ENCODE data around the gene LRP2.
"Not testable (repeated sequence)": the region's sequence is repeated elsewhere in the genome, so short reads cannot be mapped to it uniquely, and the experiment has no call there.

LRP2 gene

GRCh38 chr2:169300636-169301530 lies 61.5 kb downstream of the LRP2 start:
- DNase-seq = no peak

- no peak for DNase-seq
Observed at GRCh38 chr2:169298007-169298406, 64.3 kb downstream of the LRP2 start.

GRCh38 chr2:169294001-169294675 lies 68.2 kb downstream of the LRP2 start:
- no peak for DNase-seq

GRCh38 chr2:169291517-169291916 lies 70.8 kb downstream of the LRP2 start:
- DNase-seq = no peak

DNA sequence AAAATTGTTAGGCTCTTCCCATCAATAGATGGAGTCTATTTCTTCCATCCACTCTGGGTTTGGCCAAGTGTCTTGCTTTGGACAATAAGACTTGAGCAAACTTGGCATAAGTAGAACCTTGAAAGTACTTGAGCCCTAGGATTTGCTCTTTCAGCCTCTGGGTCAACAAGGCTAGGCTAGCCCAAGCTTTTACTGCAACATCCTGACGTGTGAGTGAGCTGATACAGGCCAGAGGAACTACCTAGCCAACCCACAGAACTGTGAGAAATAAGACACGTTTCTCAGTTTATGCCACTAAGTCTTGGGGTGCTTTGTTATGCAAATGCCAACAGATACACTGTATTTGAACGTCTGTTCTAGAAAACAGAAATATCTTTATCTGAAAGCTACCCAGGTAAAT lies 71.9 kb downstream of the LRP2 start:
- no peak for DNase-seq

GRCh38 chr2:169287666-169288065 lies 74.7 kb downstream of the LRP2 start:
- no peak for DNase-seq

DNA sequence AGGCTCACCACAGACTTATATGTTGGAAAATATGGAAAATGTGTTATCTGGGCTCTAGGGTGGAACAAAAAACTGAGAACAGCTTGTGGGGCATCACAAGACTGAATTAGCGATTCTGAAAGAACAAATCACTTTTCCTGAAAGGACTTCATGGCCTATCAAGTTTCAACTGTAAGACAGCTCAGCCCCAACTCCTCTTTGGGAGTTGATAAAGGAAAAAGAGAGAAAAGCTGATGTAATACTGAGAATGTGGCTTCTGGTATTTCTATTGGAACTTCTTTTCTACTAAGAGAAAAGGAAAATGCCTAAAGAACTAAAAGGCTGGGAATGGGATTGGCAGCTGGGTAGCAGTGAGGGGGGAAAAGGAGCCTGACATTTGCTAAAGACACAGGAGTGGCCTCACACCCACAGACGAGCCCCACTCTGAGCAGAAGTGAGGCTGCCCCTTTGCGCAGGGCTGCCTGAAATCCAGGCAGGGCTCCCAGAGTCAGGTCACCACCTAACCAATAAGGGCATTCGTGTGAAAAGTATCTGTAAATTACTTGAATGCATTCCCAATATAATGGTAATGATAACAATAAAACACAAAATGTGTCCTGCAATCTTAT lies 75.6 kb downstream of the LRP2 start:
- no peak for DNase-seq

DNA sequence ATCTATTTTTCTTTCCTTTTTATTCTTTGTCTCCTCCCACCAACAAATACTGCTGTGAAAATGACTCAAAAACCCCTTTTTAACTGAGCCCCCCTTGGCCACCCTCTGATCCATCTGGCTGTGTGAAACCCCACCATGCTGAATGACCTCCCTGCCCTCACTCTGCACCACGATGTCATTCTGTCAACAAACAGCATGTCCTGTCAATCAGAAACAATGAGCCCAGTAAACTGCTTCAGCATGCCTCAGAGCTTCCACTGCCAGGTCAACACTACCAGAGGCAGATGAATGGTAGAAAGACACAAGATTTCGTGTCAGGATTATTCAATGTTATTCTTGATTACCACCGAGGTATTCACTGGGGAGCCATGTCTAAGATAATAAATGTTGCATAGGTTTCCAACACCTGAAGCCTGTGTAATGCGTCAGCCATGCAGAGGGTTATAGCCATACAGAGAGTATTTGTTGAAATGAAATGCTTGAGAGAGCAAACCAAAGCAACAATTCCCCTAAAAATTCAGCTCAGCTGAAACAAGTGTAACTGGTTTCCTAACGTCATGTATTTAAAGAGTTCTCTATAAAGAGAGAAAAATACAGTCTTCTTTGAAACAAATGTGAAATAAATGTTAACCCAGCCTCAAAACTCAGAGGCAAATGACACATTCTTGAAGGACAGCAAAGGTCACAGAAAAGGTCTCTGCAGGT lies 76.7 kb downstream of the LRP2 start:
- DNase-seq = no peak

GRCh38 chr2:169280502-169280901 lies 81.8 kb downstream of the LRP2 start:
- DNase-seq = no peak

- no peak for DNase-seq
Observed at GRCh38 chr2:169275696-169276444, 86.5 kb downstream of the LRP2 start.

GRCh38 chr2:169272010-169272409 lies 90.3 kb downstream of the LRP2 start:
- DNase-seq = no peak

GRCh38 chr2:169270574-169270973 lies 91.8 kb downstream of the LRP2 start:
- DNase-seq = not testable (repeated sequence)

- no peak for DNase-seq
Observed at GRCh38 chr2:169265591-169265990, 96.7 kb downstream of the LRP2 start.

DNA sequence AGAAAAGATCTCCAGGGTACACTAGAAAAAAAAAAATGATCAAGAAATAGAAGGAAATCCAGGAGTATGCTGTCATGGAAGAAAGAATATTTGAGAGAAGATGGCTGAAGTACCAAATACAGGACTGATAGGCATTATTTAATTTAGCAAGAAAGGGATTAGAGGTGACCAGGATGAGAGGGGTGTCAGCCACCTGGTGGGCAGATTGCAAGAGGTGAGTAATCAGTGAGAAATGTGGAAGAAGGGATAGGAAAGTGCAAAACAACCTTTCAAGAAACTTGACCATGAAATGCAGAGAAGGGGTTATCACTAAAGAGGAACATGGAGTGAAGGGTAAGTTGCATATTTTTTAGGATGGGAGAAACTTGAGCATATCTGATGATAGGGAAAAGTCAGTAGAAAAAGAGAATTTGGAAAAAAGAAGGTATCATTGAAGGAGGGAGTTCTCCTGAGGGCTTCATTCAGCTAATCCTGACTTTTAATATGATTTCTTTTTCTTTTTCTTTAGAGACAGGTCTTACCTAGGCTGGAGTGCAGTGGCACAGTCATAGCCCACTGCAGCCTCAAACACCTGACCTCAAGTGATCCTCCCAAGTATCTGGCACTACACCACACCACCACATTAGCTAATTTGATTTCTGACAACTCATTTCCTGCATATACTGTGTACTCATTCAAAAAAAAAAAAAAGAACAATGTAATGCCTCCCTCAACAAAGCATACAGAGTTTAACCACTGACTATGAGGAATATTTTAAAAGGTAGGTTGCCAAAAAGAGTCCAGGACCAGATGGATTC lies 101.3 kb downstream of the LRP2 start:
- no peak for DNase-seq

DNA sequence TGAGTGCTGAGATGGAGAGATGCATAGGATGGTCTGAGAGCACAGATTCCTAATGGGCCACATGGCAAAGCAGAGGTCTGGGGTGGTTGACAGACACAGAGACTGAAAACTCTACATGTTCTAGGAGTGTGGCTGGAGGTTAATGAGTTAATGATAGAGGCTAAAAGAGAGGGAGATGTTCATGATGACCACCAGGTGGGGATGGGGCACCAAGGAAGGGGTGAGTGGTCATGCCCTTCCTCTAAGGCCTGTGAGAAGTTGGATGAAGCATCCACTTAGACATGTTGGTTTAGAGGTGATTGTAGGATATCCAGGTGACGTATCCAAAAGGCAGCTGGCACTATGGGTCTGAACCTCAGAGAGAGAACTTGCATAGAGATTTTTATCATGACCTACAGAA lies 102.1 kb downstream of the LRP2 start:
- DNase-seq = no peak

- no peak for DNase-seq
Observed at GRCh38 chr2:169259402-169259801, 102.9 kb downstream of the LRP2 start.

GRCh38 chr2:169258045-169258601 lies 104.2 kb downstream of the LRP2 start:
- no peak for DNase-seq

DNA sequence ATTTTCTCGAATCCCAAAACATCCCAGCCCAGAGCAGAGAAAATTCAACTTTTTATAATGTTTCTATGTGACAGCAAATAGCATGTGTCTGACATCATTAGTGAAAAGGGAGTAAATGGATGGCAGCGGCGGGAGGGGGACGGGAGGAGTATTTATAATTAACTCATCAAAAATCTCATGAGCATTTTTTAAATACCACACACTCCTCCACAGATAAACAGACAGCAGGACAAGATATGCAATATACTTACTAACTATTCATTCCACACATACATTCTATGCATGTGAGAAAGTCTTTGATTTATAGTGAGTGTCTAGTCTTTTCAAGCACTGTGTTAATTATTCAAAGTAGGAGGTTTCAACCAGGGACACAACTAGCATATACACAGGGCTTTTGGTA lies 107.6 kb downstream of the LRP2 start:
- no peak for DNase-seq

GRCh38 chr2:169247211-169247610 lies 115.1 kb downstream of the LRP2 start:
- DNase-seq = no peak

DNA sequence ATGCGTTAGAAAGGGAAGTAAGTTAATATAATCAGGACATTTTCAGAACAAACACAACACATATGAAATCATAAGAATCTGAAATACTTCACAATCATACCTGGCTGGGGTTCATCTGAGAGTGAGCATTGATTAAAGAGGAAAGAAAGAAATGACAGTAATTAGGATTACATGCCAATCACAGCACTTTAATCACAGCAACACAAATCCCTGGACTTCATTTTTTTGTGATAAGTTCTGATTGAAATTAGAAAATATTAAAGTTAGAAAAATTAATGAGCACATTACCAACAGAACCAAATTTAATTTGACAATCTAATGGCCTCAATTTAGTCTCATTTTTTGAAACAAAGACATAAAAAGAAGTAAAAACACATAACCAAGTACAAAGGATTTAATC lies 121.9 kb downstream of the LRP2 start:
- DNase-seq = no peak

DNA sequence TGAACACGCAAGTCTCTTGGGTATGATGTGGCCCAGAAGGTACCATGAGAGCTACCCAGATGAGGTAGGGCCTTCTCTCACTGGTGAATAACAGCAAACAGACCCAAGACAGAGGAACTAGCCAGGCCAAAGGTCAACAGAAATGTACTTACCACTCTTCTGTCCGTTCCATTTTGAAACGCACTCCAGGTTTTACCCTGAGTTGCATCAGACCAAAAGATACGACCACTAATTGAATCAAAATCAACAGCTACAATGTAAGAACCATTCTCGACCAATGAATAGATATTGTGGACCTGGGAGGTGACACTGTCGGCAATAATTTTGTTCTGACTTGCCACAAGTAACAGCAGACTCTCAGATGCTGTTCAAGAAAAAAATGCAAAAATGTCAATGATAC lies 124.4 kb downstream of the LRP2 start:
- no peak for DNase-seq

All from NCI-H524 (cell line).